Stomach smooth muscle (tissue), 2 donors: ENCODE results near the gene GRIK2.

ENCODE experiments used
- H3K27ac ChIP-seq: one replicate; pipeline ENCODE4 v1.7.0; 2013; ENCODE audit warnings: mild to moderate bottlenecking, low read length, inconsistent platforms
- H3K27me3 ChIP-seq, 2 donors: one replicate each; pipeline ENCODE4 v1.7.0; 2013; ENCODE audit warnings: low read length in 2 of 2; ENCODE audit not compliant: insufficient read depth in 2 of 2, control insufficient read depth in 1 of 2
- H3K36me3 ChIP-seq, 2 donors: one replicate each; pipeline ENCODE4 v1.7.0; 2013; ENCODE audit warnings: low read length in 2 of 2; ENCODE audit not compliant: control insufficient read depth in 2 of 2, insufficient read depth in 2 of 2
- H3K4me1 ChIP-seq: one replicate; pipeline ENCODE4 v1.7.0; 2013; ENCODE audit warnings: low read length; ENCODE audit not compliant: control insufficient read depth, insufficient read depth
- H3K4me3 ChIP-seq, 2 donors: one replicate each; pipeline ENCODE4 v1.7.0; 2013; ENCODE audit warnings: low read length in 2 of 2
- H3K9ac ChIP-seq, 2 donors: one replicate each; pipeline ENCODE4 v1.7.0; 2013; ENCODE audit warnings: low read length in 2 of 2, mild to moderate bottlenecking in 1 of 2
- H3K9me3 ChIP-seq, 2 donors: one replicate each; pipeline ENCODE4 v1.7.0; 2013; ENCODE audit warnings: low read length in 2 of 2; ENCODE audit not compliant: control insufficient read depth in 2 of 2
- donor health status: healthy.
- donor health status: Pancreatic carcinoma.

GRIK2 gene

DNA sequence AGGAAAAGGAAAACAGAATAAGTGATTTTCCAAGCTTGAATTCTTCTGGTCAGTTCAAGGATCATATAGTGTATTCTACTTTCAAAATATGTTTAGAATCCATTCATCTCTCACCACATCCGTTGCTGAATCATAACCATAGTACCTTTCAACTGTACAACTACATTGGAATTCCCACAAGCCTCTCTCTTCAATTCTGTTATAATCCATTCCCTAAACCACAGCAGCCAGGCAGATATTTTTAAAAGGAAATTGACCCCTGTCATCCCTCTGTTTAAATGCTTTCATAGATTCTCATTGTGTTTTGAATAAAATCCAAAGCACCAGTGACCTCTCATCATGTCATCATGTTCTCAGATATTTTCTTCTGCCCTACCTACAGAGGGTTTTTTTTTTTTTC lies 412.7 kb downstream of the GRIK2 start:
- H3K9ac ChIP-seq, result no peak overlapping the region
- no peaks in the 10 kb centered on the region for H3K4me1 ChIP-seq
- H3K9me3 ChIP-seq, result no peaks in the 10 kb centered on the region
- no peaks in the 10 kb centered on the region for H3K36me3 ChIP-seq
- H3K27me3 ChIP-seq, result no peaks in the 10 kb centered on the region
- no peak overlapping the region for H3K27ac ChIP-seq
- H3K4me3 ChIP-seq, result no peak overlapping the region

DNA sequence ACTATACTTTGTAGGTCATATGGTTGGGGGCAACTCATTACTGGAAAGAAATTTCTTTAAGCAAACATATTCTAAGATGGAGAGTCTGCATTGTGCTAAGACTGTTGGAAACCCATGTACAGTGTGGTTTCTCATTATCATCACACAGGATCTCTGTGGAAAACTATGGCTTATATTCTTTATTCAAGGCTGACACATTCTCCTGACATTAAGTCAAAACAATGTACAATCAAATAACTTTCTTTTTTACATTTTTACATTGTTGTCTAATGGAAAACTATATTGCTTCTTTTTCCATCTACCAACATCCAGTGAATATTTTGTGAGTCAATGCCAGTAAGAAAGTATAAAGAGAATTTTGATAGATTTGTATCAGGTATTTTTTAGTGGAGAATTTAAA lies 417.6 kb downstream of the GRIK2 start:
- Histone ChIP-seq H3K4me3 (no peak overlapping the region), H3K9ac (no peak overlapping the region), H3K27ac (no peak overlapping the region), H3K36me3 (no peaks in the 10 kb centered on the region), H3K27me3 (no peaks in the 10 kb centered on the region), H3K9me3 (no peaks in the 10 kb centered on the region), H3K4me1 (no peaks in the 10 kb centered on the region)

DNA sequence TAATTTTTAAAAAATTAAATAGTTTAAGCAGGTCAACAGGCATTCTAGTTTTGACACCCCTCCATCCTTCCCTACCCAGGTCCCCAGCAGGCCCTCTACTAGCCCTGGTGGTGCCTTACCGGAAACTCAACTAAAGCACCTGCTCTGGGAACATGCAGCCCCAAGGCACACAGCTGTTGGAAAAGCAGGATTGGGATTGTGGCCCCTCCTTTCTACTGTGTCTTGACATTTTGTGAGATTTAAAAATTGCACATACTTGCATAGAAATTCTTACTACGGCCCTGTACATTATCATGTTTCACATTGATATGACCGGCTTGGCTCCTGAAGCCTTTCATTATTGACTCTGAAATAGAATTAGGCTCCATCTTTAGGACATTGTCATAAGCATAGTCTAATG lies 423.2 kb downstream of the GRIK2 start:
- H3K4me3 ChIP-seq, result no peak overlapping the region
- H3K27ac ChIP-seq, result no peak overlapping the region
- no peaks in the 10 kb centered on the region for H3K4me1 ChIP-seq
- no peaks in the 10 kb centered on the region for H3K27me3 ChIP-seq
- no peak overlapping the region for H3K9ac ChIP-seq
- H3K9me3 ChIP-seq, result peaks cover 0 to 3% of the 10 kb centered on the region in 2 donors
- no peaks in the 10 kb centered on the region for H3K36me3 ChIP-seq

DNA sequence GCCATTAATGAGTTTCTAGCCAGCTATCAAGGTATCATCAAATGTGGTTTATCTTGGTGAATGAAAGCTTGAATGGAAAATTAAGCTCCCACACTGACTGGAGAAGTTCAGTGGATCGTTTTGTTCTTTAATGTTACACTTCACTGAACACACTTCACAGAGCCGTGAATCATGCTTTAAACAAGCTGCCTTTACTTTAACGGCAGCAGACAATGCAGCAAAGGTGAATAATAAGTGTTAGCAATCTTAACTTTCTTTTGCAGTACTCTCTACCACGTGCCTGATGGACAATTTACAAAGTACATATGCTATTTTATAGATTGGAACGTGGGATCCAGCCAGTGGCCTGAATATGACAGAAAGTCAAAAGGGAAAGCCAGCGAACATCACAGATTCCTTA lies 424.5 kb downstream of the GRIK2 start:
- Histone ChIP-seq H3K4me3 (no peak overlapping the region), H3K36me3 (no peaks in the 10 kb centered on the region), H3K9me3 (peaks cover 0 to 3% of the 10 kb centered on the region in 2 donors), H3K4me1 (no peaks in the 10 kb centered on the region), H3K27ac (no peak overlapping the region), H3K27me3 (no peaks in the 10 kb centered on the region), H3K9ac (no peak overlapping the region)

DNA sequence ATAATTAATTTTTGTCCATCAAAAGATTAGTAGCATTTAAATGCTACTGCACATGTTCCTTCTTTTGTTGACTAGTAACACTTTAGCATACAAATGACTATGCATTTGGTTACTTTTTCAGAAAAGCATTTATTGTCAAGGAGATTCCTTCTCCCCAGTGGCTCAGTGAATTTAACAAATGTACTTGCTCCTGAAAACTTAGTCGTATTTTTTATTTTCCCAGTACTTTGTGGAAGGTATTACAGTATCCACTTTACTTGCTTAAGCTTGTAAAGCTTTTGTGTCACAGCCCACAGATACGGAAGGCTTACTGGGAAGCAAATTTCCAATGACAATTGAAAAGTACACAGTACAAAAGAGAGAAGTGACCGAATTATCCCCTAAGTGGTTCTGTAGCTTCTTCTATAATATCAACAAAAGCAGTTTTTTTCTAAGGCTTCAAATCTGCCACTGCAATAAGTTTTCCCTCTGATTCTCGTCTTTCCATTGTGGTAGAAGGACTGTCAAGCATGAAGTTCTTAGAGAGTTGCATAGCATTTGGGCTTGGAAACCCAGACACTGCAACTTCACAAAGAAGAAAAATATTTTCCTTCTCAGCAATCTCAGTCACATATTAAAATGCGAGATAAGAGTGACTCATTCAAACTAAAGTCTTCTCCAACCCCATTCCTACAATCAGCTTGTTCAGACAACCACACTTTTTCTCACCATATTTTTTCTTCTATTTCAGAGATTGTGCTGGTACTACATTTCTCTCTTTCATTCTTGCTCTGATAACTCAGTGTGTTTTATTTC lies 431.2 kb downstream of the GRIK2 start:
- no peak overlapping the region for H3K9ac ChIP-seq
- no peaks in the 10 kb centered on the region for H3K36me3 ChIP-seq
- no peaks in the 10 kb centered on the region for H3K27me3 ChIP-seq
- H3K4me1 ChIP-seq, result no peaks in the 10 kb centered on the region
- no peak overlapping the region for H3K4me3 ChIP-seq
- peaks cover 0 to under 1% of the 10 kb centered on the region in 2 donors for H3K9me3 ChIP-seq
- H3K27ac ChIP-seq, result no peak overlapping the region

DNA sequence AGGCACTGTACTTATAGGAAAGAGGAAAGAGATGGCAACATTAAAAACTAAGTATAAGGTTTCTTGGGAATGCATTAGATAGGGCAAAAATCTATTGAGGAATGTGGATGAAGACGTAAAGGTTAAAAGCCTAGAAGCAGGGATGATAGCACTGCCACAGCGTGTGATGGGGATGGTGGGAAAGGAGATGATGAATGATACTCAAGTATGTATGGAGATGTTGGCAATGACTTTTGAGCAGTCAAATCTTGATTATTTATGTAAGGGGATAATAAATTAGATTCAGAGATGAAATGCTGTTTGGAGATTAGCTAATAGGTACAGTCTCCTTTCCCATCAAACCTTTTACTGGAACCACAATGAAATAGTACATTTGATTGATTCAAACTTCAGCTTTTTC lies 432.8 kb downstream of the GRIK2 start:
- H3K36me3 ChIP-seq, result no peaks in the 10 kb centered on the region
- H3K9ac ChIP-seq, result no peak overlapping the region
- H3K27me3 ChIP-seq, result no peaks in the 10 kb centered on the region
- H3K9me3 ChIP-seq, result no peaks in the 10 kb centered on the region
- H3K4me3 ChIP-seq, result no peak overlapping the region
- H3K27ac ChIP-seq, result no peak overlapping the region
- no peaks in the 10 kb centered on the region for H3K4me1 ChIP-seq

DNA sequence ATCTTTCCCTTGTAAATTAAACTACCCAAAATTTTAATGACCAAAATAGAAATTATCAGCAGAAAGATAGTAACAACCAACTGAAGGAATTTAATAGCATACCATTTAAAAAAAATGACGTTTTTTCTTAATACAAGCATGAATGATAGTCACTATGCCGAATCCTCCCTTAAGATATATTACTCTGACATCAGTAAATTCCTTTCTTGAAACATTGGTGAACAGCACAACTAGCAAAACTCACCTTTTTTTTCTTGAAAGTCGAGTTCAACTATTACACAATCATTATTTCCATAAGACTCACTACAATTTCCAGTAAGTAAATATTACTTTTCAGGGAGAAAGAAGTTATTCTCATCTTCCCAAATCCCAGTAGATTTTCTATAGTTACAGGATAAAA lies 433.2 kb downstream of the GRIK2 start:
- no peaks in the 10 kb centered on the region for H3K4me1 ChIP-seq
- no peak overlapping the region for H3K9ac ChIP-seq
- no peak overlapping the region for H3K4me3 ChIP-seq
- no peaks in the 10 kb centered on the region for H3K27me3 ChIP-seq
- no peaks in the 10 kb centered on the region for H3K9me3 ChIP-seq
- no peaks in the 10 kb centered on the region for H3K36me3 ChIP-seq
- no peak overlapping the region for H3K27ac ChIP-seq

DNA sequence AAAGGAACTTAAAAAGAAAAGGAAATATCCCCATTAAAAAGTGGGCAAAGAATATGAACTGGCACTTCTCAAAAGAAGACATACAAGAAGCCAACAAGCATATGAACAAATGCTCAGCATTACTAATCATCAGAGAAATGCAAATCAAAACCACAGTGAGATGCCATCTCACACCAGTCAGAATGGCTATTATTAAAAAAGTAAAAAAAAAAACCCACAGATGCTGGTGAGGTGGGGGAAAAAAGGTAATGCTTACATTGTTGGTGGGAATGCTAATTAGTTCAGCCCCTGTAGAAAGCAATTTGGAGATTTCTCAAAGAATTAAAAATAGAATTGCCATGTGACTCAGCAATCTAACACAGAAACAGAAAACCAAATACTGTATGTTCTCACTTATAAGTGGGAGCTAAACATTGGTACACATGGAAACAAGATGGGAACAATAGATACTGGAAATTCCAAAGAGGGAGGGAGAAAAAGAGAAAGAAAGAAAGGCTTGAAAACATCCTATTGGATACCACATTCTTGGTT lies 437.1 kb downstream of the GRIK2 start:
- Histone ChIP-seq H3K9me3 (no peaks in the 10 kb centered on the region), H3K36me3 (no peaks in the 10 kb centered on the region), H3K27me3 (no peaks in the 10 kb centered on the region), H3K4me1 (no peaks in the 10 kb centered on the region), H3K9ac (no peak overlapping the region), H3K27ac (no peak overlapping the region), H3K4me3 (no peak overlapping the region)

DNA sequence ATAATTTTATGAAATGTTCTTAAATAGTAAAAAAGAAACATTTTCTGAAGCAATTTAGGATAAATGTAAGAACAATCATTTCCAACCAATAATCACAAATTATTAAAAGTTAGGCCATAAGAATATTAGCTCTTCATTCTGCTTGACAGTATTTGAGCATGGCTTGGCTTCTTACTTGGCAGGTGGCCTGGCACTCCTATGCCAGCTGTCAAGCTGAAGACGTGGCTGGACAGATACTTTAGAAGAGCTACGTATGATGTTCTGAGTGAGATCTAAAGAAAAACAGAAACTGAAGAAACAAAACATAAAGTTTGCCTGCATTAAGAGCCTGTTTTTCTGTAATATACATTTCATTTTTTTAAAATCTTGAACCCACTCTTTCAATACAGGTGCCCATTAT lies 438.9 kb downstream of the GRIK2 start:
- Histone ChIP-seq H3K27me3 (no peaks in the 10 kb centered on the region), H3K36me3 (no peaks in the 10 kb centered on the region), H3K4me1 (no peaks in the 10 kb centered on the region), H3K4me3 (no peak overlapping the region), H3K27ac (no peak overlapping the region), H3K9ac (no peak overlapping the region), H3K9me3 (no peaks in the 10 kb centered on the region)

DNA sequence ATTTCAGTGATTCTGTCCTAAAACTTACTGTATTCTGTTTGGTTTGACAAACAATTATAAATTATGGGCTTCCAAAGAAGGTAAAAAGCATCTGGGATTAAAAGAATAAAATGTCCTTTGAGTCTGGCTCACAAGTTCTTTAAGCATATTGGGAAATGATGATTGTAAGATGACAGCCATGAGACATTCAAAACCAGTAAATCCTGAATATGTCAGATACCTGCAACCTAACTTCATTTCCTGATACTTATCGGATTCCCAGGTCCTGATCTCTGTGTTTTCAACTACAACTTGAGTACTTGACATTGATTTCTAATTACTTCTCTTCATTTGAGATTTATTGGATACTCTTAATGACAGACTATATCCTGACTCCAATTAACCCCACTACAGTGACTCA lies 446.6 kb downstream of the GRIK2 start:
- H3K27me3 ChIP-seq, result no peaks in the 10 kb centered on the region
- H3K27ac ChIP-seq, result no peak overlapping the region
- no peak overlapping the region for H3K9ac ChIP-seq
- H3K9me3 ChIP-seq, result no peaks in the 10 kb centered on the region
- H3K4me3 ChIP-seq, result no peak overlapping the region
- no peaks in the 10 kb centered on the region for H3K4me1 ChIP-seq
- no peaks in the 10 kb centered on the region for H3K36me3 ChIP-seq

DNA sequence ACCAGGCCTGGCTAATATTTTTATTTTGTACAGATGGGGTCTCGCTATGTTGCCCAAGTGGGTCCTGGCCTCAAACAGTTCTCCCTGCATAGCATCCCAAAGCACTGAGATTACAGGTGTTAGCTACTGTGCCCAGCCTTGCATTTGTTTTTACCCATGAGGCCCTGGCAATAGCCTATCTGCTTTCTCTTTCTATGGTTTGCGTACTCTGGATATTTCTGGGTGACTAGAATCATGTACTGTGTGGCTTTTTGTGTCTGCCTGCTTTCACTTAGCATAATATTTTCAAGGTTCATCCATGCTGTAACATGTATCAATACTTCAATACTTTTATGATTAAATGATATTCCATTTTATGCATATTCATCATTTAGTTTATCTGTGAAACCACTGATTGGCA lies 451.7 kb downstream of the GRIK2 start:
- Histone ChIP-seq H3K4me3 (no peak overlapping the region), H3K4me1 (no peaks in the 10 kb centered on the region), H3K27me3 (no peaks in the 10 kb centered on the region), H3K27ac (no peak overlapping the region), H3K9me3 (no peaks in the 10 kb centered on the region), H3K9ac (no peak overlapping the region), H3K36me3 (no peaks in the 10 kb centered on the region)
